Measurements from ENCODE around the gene SLC29A3. TPM values are rescaled to one million over a fixed set of nuclear protein-coding genes. Genes with fewer than 3 reads are reported as not detected.
"Not testable (repeated sequence)": the region's sequence is repeated elsewhere in the genome, so short reads cannot be mapped to it uniquely, and the experiment has no call there.

SLC29A3 gene
- total RNA-seq, 2 experiments from 2014 or later = 1.2 to 1.5 TPM

- intact Hi-C loops (cut with micrococcal nuclease) = no loop called here
- Mint-ChIP-seq H3K27me3 (ENCODE audit: low read depth) (no peaks in the 10 kb centered on the region), H3K4me3 (no peak overlapping the region), H3K4me1 (ENCODE audit: low read depth) (peaks cover 2% of the 10 kb centered on the region), H3K36me3 (ENCODE audit: low read depth) (no peaks in the 10 kb centered on the region), H3K27ac (no peak overlapping the region), H3K9me3 (no peaks in the 10 kb centered on the region)
- no peak for DNase-seq
- CTCF ChIA-PET = interaction anchor here (1.1 kb wide), 1 partner anchor 10 kb away, joined by 5 read pairs; no protein-coding TSS in a partner anchor
Observed at GRCh38 chr10:71295641-71296040, 23.4 kb upstream of the SLC29A3 start.

DNA sequence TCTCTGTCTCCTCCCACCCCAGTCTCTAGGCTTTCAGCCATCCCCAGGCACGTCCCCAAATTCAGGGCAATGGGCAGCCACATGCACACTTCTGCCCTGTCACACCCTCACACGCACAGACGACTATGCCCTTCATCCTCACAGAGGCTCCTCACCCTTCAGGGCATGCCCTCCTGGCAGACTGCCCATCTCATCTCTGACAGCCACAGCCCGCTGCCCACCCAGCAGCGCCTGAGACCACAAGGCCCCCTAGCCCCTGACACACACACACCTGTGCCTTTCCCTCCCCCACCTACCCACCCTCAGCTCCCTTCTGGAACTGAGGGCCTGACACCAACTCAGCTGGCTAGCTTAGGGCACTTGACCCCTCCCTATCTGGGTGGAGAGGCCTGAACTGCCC, 23.0 kb upstream of the SLC29A3 start:
- no peak for DNase-seq

DNA sequence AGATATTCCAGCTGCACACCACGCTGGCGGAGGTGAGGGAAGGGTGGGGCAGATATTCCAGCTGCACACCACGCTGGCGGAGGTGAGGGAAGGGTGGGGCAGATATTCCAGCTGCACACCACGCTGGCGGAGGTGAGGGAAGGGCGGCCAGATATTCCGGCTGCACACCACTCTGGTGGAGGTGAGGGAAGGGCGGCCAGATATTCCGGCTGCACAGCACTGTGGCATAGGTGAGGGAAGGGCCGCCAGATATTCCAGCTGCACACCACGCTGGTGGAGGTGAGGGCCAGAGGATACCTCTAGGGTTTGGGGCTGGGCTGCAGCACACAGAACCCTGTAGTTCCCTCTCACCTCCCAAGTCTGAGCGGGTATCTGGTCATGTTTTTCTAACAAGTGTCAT, 22.2 kb upstream of the SLC29A3 start:
- H3K27ac Mint-ChIP-seq; H3K27me3 Mint-ChIP-seq (ENCODE audit: low read depth); H3K9me3 Mint-ChIP-seq; CTCF ChIA-PET; DNase-seq; intact Hi-C loops (cut with micrococcal nuclease); H3K4me3 Mint-ChIP-seq; H3K4me1 Mint-ChIP-seq (ENCODE audit: low read depth); H3K36me3 Mint-ChIP-seq (ENCODE audit: low read depth): not testable (repeated sequence)

More for the DNA sequence above, 23.0 kb upstream of the SLC29A3 start:
- Mint-ChIP-seq H3K27ac (no peak overlapping the region), H3K27me3 (ENCODE audit: low read depth) (no peaks in the 10 kb centered on the region), H3K9me3 (no peaks in the 10 kb centered on the region), H3K4me1 (ENCODE audit: low read depth) (peaks cover 2% of the 10 kb centered on the region), H3K4me3 (no peak overlapping the region), H3K36me3 (ENCODE audit: low read depth) (no peaks in the 10 kb centered on the region)
- CTCF ChIA-PET = interaction anchor here (1.1 kb wide), 1 partner anchor 11 kb away, joined by 5 read pairs; no protein-coding TSS in a partner anchor
- intact Hi-C loops (cut with micrococcal nuclease) = no loop called here

GRCh38 chr10:71297343-71297742, 21.7 kb upstream of the SLC29A3 start:
- intact Hi-C loops (cut with micrococcal nuclease) = no loop called here

DNA sequence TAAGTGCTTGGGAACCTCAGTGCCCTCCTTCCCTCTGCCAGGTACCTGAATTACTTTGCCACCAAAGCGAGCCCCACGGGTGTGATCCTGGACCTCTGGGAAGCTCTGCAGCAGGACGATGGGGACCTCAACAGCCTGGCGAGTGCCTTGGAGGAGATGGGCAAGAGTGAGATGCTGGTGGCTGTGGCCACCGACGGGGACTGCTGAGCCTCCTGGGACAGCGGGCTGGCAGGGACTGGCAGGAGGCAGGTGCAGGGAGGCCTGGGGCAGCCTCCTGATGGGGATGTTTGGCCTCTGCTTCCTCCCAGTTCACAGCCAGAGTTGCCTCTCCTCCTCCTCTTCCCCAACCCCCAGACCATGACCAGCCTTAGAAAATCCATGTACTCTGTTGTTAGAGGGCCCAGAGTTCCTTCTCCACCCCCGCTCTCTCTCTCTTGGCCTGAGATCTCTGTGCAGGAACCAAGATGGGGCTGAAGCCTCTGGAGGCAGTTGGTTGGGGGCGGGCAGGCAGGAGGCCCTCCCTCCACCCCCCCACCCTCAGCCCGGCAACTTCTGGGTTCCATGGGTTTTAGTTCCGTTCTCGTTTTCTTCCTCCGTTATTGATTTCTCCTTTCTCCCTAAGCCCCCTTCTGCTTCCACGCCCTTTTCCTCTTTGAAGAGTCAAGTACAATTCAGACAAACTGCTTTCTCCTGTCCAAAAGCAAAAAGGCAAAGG, 19.8 kb upstream of the SLC29A3 start:
- no peak overlapping the region for H3K27ac Mint-ChIP-seq
- no peak for DNase-seq
- no peak overlapping the region for H3K4me3 Mint-ChIP-seq
- H3K9me3 Mint-ChIP-seq = no peaks in the 10 kb centered on the region
- no peaks in the 10 kb centered on the region for H3K36me3 Mint-ChIP-seq (ENCODE audit: low read depth)
- CTCF ChIA-PET = interaction anchor here (0.6 to 0.7 kb wide), 2 partner anchors 24 to 326 kb away, joined by 3 to 4 read pairs; no protein-coding TSS in a partner anchor
- intact Hi-C loops (cut with micrococcal nuclease) = no loop called here
- H3K27me3 Mint-ChIP-seq (ENCODE audit: low read depth) = no peaks in the 10 kb centered on the region
- H3K4me1 Mint-ChIP-seq (ENCODE audit: low read depth) = peaks cover 2% of the 10 kb centered on the region

More at GRCh38 chr10:71297343-71297742, 21.7 kb upstream of the SLC29A3 start:
- no peak for DNase-seq
- CTCF ChIA-PET = no interaction called here
- H3K4me1 Mint-ChIP-seq (ENCODE audit: low read depth) = peaks cover 2% of the 10 kb centered on the region
- no peaks in the 10 kb centered on the region for H3K27me3 Mint-ChIP-seq (ENCODE audit: low read depth)
- H3K9me3 Mint-ChIP-seq = no peaks in the 10 kb centered on the region
- H3K36me3 Mint-ChIP-seq (ENCODE audit: low read depth) = no peaks in the 10 kb centered on the region
- H3K4me3 Mint-ChIP-seq = no peak overlapping the region
- H3K27ac Mint-ChIP-seq = no peak overlapping the region

DNA sequence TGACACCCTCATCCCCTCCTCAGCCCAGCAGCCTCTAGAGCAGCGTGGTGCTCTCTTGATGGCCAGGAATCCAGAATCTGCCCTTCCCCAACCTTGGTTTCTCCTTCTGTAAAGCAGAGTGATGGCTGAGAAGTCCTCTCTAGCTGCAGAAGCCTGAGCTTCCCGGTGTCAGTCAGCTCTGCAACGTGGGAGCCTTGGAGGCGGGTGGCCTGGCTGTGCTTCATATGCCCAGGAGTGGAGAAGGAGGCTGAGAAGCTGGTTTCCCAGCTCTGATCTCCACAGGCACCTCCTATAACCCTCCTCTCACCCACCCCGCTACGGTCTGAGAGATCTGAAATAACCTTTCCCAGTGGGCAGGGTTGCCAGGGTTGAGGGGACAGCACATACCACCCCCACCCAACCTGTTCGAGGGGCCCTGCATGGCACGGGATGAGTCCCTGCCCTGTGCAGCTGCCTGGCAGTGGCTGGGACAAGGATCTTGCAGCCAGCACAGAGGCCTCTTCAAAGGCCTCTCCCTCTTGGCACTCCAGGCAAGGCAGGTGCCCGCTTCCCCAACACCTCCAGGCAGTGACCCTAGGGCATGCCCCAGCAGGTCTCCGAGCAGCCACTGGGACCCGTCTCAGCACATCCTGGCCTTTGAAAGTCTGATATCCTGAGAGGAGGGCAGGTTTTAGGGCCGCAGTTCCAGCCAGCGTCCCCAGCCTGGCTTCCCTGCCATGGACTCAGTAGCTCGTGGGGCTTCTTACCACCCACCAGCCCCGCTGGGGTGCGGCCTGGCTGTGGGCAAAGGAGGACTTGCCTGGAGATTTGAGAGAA, 18.3 kb upstream of the SLC29A3 start:
- H3K9me3 Mint-ChIP-seq = no peaks in the 10 kb centered on the region
- H3K27me3 Mint-ChIP-seq (ENCODE audit: low read depth) = no peaks in the 10 kb centered on the region
- peaks cover 2% of the 10 kb centered on the region for H3K4me1 Mint-ChIP-seq (ENCODE audit: low read depth)
- H3K27ac Mint-ChIP-seq = no peak overlapping the region
- DNase-seq = no peak
- intact Hi-C loops (cut with micrococcal nuclease) = no loop called here
- H3K36me3 Mint-ChIP-seq (ENCODE audit: low read depth) = no peaks in the 10 kb centered on the region
- CTCF ChIA-PET = interaction anchor here (0.6 kb wide), 1 partner anchor 1036 kb away, joined by 3 read pairs; no protein-coding TSS in a partner anchor
- no peak overlapping the region for H3K4me3 Mint-ChIP-seq

DNA sequence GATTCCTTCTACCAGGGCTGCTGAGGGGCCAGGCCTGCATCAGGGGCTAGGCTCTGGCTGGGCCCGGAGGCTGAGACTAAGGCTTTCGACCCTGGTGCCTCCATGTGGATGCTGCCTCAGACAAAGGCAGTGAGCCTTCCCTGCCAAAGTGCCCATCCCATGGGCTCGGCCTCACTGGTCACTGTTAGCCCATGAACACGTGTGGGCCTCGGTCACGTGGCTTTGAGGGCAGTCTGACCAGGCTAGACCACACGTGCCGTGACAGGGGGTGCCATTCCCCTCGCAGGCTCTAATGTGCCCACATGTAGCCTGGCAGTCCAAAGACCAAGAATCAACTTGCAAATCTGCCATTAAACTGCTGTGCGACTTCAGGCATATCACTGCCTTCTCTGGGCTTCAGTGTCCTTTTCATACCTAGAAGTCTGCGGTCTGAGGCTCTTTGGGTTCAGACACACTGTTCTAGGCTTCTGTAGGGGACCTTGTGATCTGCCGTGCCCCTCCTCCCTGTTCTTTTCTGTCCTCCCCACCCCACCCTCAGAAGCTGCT, 17.6 kb upstream of the SLC29A3 start:
- no peaks in the 10 kb centered on the region for H3K36me3 Mint-ChIP-seq (ENCODE audit: low read depth)
- H3K9me3 Mint-ChIP-seq = no peaks in the 10 kb centered on the region
- no peaks in the 10 kb centered on the region for H3K27me3 Mint-ChIP-seq (ENCODE audit: low read depth)
- no peak for DNase-seq
- intact Hi-C loops (cut with micrococcal nuclease) = no loop called here
- peaks cover 2% of the 10 kb centered on the region for H3K4me1 Mint-ChIP-seq (ENCODE audit: low read depth)
- CTCF ChIA-PET = no interaction called here
- no peak overlapping the region for H3K4me3 Mint-ChIP-seq
- H3K27ac Mint-ChIP-seq = no peak overlapping the region

- no peak overlapping the region for H3K27ac Mint-ChIP-seq
- peaks cover 2% of the 10 kb centered on the region for H3K4me1 Mint-ChIP-seq (ENCODE audit: low read depth)
- H3K27me3 Mint-ChIP-seq (ENCODE audit: low read depth) = no peaks in the 10 kb centered on the region
- intact Hi-C loops (cut with micrococcal nuclease) = no loop called here
- CTCF ChIA-PET = interaction anchor here (0.6 to 1.7 kb wide), 3 partner anchors 12 to 261 kb away, joined by 3 to 4 read pairs (median 3); no protein-coding TSS in a partner anchor
- H3K36me3 Mint-ChIP-seq (ENCODE audit: low read depth) = no peaks in the 10 kb centered on the region
- DNase-seq = no peak
- H3K4me3 Mint-ChIP-seq = no peak overlapping the region
- H3K9me3 Mint-ChIP-seq = no peaks in the 10 kb centered on the region
Observed at GRCh38 chr10:71302451-71302850, 16.6 kb upstream of the SLC29A3 start.

- H3K27ac Mint-ChIP-seq = no peak overlapping the region
- H3K4me3 Mint-ChIP-seq = no peak overlapping the region
- no peaks in the 10 kb centered on the region for H3K9me3 Mint-ChIP-seq
- no peak for DNase-seq
- peaks cover 2% of the 10 kb centered on the region for H3K4me1 Mint-ChIP-seq (ENCODE audit: low read depth)
- H3K27me3 Mint-ChIP-seq (ENCODE audit: low read depth) = no peaks in the 10 kb centered on the region
- CTCF ChIA-PET = interaction anchor here (0.6 to 1.7 kb wide), 3 partner anchors 8 to 19 kb away, joined by 3 to 4 read pairs (median 3); no protein-coding TSS in a partner anchor
- no peaks in the 10 kb centered on the region for H3K36me3 Mint-ChIP-seq (ENCODE audit: low read depth)
- intact Hi-C loops (cut with micrococcal nuclease) = no loop called here
Observed at GRCh38 chr10:71302874-71303568, 16.0 kb upstream of the SLC29A3 start.

DNA sequence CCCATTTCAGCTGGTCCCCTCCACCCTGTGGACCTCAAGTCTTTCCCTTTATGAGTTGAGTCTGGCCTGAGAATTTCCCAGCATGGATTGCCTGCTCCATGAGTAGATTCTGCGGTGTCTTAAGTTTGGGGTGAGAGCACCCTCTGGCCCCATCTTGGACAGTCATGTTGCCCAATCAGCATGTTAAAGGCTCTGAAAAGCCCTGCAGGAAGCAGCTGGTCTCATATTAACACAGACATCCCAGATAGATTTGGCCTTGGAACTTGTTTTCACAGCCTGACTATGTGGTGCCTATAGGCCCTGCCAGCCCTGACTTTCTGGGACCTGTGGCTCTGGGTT, 15.5 kb upstream of the SLC29A3 start:
- no peak overlapping the region for H3K27ac Mint-ChIP-seq
- DNase-seq = no peak
- H3K4me1 Mint-ChIP-seq (ENCODE audit: low read depth) = peaks cover 2% of the 10 kb centered on the region
- no peaks in the 10 kb centered on the region for H3K27me3 Mint-ChIP-seq (ENCODE audit: low read depth)
- intact Hi-C loops (cut with micrococcal nuclease) = no loop called here
- no peaks in the 10 kb centered on the region for H3K9me3 Mint-ChIP-seq
- no peaks in the 10 kb centered on the region for H3K36me3 Mint-ChIP-seq (ENCODE audit: low read depth)
- H3K4me3 Mint-ChIP-seq = no peak overlapping the region
- CTCF ChIA-PET = interaction anchor here (0.6 to 1.7 kb wide), 4 partner anchors 9 to 38 kb away, joined by 3 to 4 read pairs (median 3); no protein-coding TSS in a partner anchor

DNA sequence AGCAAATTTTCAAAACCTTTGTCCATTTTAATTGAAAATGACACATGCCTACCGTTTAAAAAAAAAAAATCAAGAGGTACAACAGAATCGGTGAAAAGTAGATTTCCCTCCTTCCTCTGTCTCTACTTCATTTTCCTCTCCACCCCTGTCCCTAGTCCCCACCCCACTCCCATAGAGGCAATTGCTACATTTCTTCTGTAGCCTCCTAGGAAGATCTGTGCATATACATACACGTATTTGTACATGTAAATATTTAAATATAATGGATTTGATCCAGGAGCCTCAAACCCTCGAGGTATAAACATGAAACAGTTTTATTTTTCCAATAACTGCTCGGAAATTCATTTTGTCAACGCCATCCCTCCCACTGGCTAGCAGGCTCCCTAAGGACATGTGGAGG, 14.1 kb upstream of the SLC29A3 start:
- H3K36me3 Mint-ChIP-seq (ENCODE audit: low read depth) = no peaks in the 10 kb centered on the region
- peaks cover under 1% of the 10 kb centered on the region for H3K4me1 Mint-ChIP-seq (ENCODE audit: low read depth)
- no peaks in the 10 kb centered on the region for H3K27me3 Mint-ChIP-seq (ENCODE audit: low read depth)
- intact Hi-C loops (cut with micrococcal nuclease) = no loop called here
- no peak for DNase-seq
- H3K4me3 Mint-ChIP-seq = no peak overlapping the region
- H3K27ac Mint-ChIP-seq = no peak overlapping the region
- CTCF ChIA-PET = no interaction called here
- H3K9me3 Mint-ChIP-seq = no peaks in the 10 kb centered on the region

GRCh38 chr10:71306979-71307378, 12.1 kb upstream of the SLC29A3 start:
- intact Hi-C loops (cut with micrococcal nuclease) = no loop called here
- DNase-seq = no peak
- Mint-ChIP-seq H3K4me3 (no peak overlapping the region), H3K36me3 (ENCODE audit: low read depth) (no peaks in the 10 kb centered on the region), H3K27me3 (ENCODE audit: low read depth) (peaks cover 3% of the 10 kb centered on the region), H3K27ac (no peak overlapping the region), H3K4me1 (ENCODE audit: low read depth) (no peaks in the 10 kb centered on the region), H3K9me3 (no peaks in the 10 kb centered on the region)
- CTCF ChIA-PET = interaction anchor here (1.1 kb wide), 2 partner anchors 264 to 393 kb away, joined by 4 to 5 read pairs; no protein-coding TSS in a partner anchor

Data from activated naive CD4-positive, alpha-beta T cell treated with anti-CD3 and anti-CD28 coated beads for 36 hours (primary cell).